Parathyroid adenoma (tissue), 2 donors: ENCODE results near the gene ANKRD9.

Source experiments
- H2AFZ ChIP-seq: fragments of 300-600 bp; sonication (generic); one replicate; pipeline ENCODE4 v1.7.0; 2017; ENCODE audit warnings: antibody characterized with exemption, mild to moderate bottlenecking
- H3K27ac ChIP-seq: fragments of 300-600 bp; sonication (generic); one replicate; pipeline ENCODE4 v1.7.0; 2017
- H3K27me3 ChIP-seq: fragments of 300-600 bp; sonication (generic); one replicate; pipeline ENCODE4 v1.7.0; 2017; ENCODE audit warnings: low read length; ENCODE audit not compliant: control insufficient read depth, insufficient read depth
- H3K36me3 ChIP-seq: fragments of 300-600 bp; sonication (generic); one replicate; pipeline ENCODE4 v1.7.0; 2017; ENCODE audit warnings: low read length; ENCODE audit not compliant: control insufficient read depth, insufficient read depth
- H3K4me1 ChIP-seq: fragments of 300-600 bp; sonication (generic); one replicate; pipeline ENCODE4 v1.7.0; 2017; ENCODE audit warnings: control low read depth
- H3K4me2 ChIP-seq: fragments of 300-600 bp; sonication (generic); one replicate; pipeline ENCODE4 v1.7.0; 2017; ENCODE audit warnings: low read length
- H3K4me3 ChIP-seq: fragments of 300-600 bp; sonication (generic); one replicate; pipeline ENCODE4 v1.7.0; 2017; ENCODE audit warnings: low read depth, low read length
- H3K79me2 ChIP-seq: fragments of 300-600 bp; sonication (generic); one replicate; pipeline ENCODE4 v1.7.0; 2017; ENCODE audit warnings: control low read depth
- H3K9ac ChIP-seq: fragments of 300-600 bp; sonication (generic); one replicate; pipeline ENCODE4 v1.7.0; 2017; ENCODE audit warnings: mild to moderate bottlenecking
- H3K9me3 ChIP-seq: fragments of 300-600 bp; sonication (generic); one replicate; pipeline ENCODE4 v1.7.0; 2017; ENCODE audit warnings: low read length; ENCODE audit not compliant: control insufficient read depth
- TF ChIP-seq, protein P1 (sequence below): fragments of 300-600 bp; sonication (generic); IDR thresholded peaks from one replicate; pipeline ENCODE4 v1.7.0; 2017; ENCODE audit warnings: antibody characterized with exemption, mild to moderate bottlenecking
- donor health status: primary hyperparathyroidism.

ANKRD9 gene

DNA sequence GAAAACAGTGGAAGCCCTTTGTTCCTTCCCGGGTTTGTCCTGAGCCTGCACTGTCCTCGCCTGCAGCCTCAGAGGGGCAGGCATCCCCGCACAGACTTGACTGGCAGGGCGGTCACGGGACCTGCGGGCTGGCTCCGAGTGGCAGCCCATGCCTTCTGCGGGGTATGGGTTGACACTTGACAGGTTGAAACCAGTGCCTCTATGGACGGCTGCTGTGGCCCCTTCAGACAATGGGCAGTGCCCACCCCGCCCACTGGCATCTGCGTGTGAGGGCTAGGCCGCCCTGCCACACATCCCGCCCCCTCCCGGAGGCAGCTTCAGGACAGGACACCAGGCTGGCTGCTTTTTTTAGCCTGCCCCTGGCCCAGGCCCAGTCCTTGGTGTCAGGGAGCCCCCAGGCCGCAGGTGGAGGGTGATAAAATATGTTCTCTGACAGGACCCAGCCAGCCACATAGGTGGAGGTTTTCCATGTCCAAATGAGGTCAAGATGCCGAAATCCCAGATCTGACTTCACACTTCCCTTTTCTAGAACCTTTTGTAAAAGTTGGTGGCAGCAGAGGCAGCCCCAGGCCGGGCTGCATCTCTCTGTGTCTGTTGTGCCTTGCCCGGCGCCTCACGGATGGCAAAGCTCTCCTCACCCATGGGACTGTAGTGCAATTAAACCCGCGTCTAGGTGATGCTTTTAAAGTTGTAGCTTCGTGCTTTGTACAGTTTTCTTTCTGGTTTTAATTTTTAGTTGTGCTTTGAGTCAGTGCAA lies 10.0 kb downstream of the ANKRD9 start:
- no peaks in the 10 kb centered on the region for H3K4me1 ChIP-seq

DNA sequence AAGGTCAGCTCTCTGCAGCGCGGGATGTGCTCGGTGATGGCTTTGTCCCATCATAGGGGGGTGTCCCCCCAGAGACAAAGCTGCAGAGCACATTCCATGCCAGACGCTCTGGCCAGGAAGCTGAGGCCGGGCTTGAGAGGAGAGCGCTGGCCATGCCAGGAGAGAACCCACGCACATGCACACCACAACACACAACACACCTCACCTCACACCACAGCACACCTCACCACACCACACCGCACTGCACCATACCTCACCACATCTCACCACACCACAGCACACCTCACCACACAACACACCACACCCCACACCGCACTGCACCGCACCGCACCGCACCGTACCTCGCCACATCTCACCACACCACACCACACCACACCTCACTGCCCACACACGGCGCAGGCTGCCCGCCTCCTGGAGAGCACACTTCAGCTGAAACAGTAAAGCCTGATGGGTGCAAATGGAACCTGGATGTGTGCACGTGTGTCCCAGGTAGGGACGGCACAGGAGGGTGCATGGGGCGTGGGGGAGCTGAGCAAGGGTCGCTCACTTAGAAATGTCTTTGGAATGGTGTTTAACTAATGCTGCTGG lies 10.8 kb downstream of the ANKRD9 start:
- H2AFZ ChIP-seq, result no peak overlapping the region
- H3K79me2 ChIP-seq, result no peaks in the 10 kb centered on the region
- no peaks in the 10 kb centered on the region for H3K36me3 ChIP-seq
- TF ChIP-seq, protein P1, sequence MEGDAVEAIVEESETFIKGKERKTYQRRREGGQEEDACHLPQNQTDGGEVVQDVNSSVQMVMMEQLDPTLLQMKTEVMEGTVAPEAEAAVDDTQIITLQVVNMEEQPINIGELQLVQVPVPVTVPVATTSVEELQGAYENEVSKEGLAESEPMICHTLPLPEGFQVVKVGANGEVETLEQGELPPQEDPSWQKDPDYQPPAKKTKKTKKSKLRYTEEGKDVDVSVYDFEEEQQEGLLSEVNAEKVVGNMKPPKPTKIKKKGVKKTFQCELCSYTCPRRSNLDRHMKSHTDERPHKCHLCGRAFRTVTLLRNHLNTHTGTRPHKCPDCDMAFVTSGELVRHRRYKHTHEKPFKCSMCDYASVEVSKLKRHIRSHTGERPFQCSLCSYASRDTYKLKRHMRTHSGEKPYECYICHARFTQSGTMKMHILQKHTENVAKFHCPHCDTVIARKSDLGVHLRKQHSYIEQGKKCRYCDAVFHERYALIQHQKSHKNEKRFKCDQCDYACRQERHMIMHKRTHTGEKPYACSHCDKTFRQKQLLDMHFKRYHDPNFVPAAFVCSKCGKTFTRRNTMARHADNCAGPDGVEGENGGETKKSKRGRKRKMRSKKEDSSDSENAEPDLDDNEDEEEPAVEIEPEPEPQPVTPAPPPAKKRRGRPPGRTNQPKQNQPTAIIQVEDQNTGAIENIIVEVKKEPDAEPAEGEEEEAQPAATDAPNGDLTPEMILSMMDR, result no peak
- no peaks in the 10 kb centered on the region for H3K9me3 ChIP-seq
- no peak overlapping the region for H3K9ac ChIP-seq
- H3K27ac ChIP-seq, result no peak overlapping the region
- H3K4me2 ChIP-seq, result no peak overlapping the region
- H3K4me1 ChIP-seq, result no peaks in the 10 kb centered on the region
- no peaks in the 10 kb centered on the region for H3K27me3 ChIP-seq
- no peak overlapping the region for H3K4me3 ChIP-seq

More for the DNA sequence above, 10.0 kb downstream of the ANKRD9 start:
- Histone ChIP-seq H3K9ac (no peak overlapping the region), H3K79me2 (no peaks in the 10 kb centered on the region), H3K9me3 (no peaks in the 10 kb centered on the region), H2AFZ (no peak overlapping the region), H3K4me2 (no peak overlapping the region), H3K36me3 (no peaks in the 10 kb centered on the region), H3K27me3 (no peaks in the 10 kb centered on the region), H3K4me3 (no peak overlapping the region), H3K27ac (no peak overlapping the region)
- TF ChIP-seq, protein P1, result no peak

DNA sequence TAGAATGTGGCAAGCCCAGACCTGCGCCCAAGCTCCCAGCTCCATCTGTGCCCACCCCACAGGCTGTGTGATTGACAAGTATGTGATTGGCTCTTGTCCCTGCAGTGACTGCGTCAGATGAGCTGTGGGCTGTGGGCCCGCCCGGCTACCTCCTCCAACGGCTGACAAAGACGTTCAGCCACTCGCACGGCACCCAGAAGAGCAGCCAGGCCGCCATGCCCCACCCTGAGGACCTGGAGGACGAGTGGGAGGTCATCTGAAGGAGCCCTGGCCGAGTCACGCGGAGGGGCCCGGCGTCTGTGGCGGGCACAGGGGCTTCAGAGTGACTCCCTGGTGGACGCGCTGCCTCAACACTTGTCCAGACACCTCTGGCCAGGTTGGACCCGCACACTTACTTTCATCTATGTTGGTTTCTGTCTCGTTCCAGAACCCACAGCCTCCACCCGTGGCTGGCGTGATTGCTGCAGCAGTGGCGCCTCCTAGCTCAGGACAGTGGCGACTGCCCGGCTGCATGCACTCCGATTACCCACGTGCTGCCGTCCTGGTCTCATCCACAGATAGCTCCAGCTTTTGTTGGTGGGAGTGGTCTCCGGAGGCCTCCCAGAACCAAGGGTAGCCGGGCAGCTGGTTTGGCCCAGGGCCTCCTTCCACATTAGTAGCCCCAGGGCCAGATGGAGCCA lies 11.4 kb downstream of the ANKRD9 start:
- Histone ChIP-seq H3K9me3 (no peaks in the 10 kb centered on the region), H3K4me2 (no peak overlapping the region), H2AFZ (no peak overlapping the region), H3K36me3 (no peaks in the 10 kb centered on the region), H3K79me2 (no peaks in the 10 kb centered on the region), H3K27ac (no peak overlapping the region), H3K4me1 (no peaks in the 10 kb centered on the region), H3K27me3 (no peaks in the 10 kb centered on the region), H3K9ac (no peak overlapping the region), H3K4me3 (no peak overlapping the region)
- TF ChIP-seq, protein P1, result no peak

DNA sequence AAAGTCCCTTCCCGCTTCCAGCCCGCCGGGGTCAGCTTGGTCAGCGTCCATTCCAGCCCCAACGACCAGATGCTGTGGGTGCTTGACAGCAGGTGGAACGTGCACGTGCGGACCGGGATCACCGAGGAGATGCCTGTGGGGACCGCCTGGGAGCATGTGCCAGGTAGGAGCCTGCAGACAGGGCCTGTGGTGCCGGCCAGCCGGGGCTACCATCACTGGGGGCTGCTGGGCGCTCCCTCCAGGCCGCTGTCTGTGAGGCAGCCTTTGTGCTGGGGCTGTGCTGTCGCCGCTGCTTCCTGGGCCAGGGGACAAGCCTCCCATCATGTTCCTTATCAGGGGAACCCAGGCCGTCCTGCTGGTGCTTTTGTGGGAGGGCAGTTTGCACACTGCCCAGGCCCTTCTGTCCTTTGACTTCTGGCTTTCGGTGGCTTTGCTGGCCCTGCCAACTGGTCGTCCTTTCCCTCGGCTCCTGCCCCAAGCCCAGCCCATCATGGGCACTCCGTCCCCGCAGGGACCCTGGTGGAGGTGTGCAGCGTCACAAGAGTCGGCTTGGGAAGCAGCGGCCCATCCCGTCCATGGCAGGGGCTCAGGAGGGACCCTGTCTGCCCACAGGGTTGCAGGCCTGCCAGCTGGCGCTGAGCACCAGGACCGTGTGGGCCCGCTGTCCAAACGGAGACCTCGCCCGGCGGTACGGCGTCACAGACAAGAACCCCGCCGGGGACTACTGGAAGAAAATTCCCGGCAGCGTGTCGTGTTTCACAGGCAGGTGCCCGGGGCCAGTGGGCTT lies 12.4 kb downstream of the ANKRD9 start:
- H3K27ac ChIP-seq, result no peak overlapping the region
- H2AFZ ChIP-seq, result no peak overlapping the region
- H3K36me3 ChIP-seq, result no peaks in the 10 kb centered on the region
- H3K4me1 ChIP-seq, result no peaks in the 10 kb centered on the region
- no peaks in the 10 kb centered on the region for H3K79me2 ChIP-seq
- H3K4me3 ChIP-seq, result no peak overlapping the region
- TF ChIP-seq, protein P1, result no peak
- H3K9me3 ChIP-seq, result no peaks in the 10 kb centered on the region
- H3K27me3 ChIP-seq, result no peaks in the 10 kb centered on the region
- no peak overlapping the region for H3K9ac ChIP-seq
- no peak overlapping the region for H3K4me2 ChIP-seq
